Hematopoietic multipotent progenitor cell (in vitro differentiated cells): ENCODE data around the gene HRG. TPM values are rescaled to one million over a fixed set of nuclear protein-coding genes. Genes with fewer than 3 reads are reported as not detected.
"Not testable (repeated sequence)": the region's sequence is repeated elsewhere in the genome, so short reads cannot be mapped to it uniquely, and the experiment has no call there.

Source experiments
- DNase-seq, 3 donors: peaks; one replicate each; pipeline ENCODE4 v3.0.0-alpha.2; 2011 to 2015; ENCODE audit warnings: low read depth in 2 of 3, low spot score in 2 of 3
- total RNA-seq: library from RNA; depleted of rRNA; stranded (reverse); fragments of >200 nt; gene quantifications from one replicate; pipeline ENCODE4 v1.2.3, GENCODE V29; 2012

The HRG gene, protein sequence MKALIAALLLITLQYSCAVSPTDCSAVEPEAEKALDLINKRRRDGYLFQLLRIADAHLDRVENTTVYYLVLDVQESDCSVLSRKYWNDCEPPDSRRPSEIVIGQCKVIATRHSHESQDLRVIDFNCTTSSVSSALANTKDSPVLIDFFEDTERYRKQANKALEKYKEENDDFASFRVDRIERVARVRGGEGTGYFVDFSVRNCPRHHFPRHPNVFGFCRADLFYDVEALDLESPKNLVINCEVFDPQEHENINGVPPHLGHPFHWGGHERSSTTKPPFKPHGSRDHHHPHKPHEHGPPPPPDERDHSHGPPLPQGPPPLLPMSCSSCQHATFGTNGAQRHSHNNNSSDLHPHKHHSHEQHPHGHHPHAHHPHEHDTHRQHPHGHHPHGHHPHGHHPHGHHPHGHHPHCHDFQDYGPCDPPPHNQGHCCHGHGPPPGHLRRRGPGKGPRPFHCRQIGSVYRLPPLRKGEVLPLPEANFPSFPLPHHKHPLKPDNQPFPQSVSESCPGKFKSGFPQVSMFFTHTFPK
- total RNA-seq, result not detected

DNA sequence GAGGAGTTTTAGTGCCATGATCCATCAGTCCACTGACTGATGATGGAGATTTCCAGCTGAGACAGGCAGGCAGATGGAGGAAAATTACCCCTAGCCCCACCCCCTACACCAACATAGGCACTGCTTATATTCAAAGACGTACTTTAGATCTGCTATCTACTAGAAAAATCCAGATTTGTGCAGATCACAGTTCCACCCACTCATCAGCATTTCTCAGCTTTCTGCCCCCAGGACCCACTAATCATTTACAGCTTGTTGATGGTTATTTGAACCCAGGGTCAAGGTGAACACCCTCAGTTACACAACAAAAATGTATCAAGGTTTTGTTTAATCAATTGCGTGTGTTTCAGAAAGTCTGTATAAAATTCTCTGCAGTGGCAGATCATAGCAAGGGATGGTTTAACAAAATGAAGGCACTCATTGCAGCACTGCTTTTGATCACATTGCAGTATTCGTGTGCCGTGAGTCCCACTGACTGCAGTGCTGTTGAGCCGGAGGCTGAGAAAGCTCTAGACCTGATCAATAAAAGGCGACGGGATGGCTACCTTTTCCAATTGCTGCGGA lies at the start of gene HRG:
Gene HRG (plus strand): TSS at position 390 of the 564 bp plus-strand sequence. CDS start 18 bp downstream, at position 408.
- no peak for DNase-seq

DNA sequence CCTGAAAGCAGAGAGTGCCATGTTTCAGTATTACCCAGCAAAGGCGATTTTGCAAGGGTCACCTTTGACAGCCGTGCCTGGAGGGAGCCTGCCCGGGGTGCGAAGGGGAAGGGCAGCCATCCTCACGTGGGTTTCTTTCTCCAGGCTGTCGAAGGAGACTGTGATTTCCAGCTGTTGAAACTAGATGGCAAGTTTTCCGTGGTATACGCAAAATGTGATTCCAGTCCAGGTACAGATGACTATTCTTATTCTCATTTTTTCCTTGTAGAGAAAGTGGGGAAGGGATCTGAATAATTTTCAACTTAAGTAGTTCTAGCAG lies 49.6 kb upstream of the HRG start:
- no peak for DNase-seq

DNA sequence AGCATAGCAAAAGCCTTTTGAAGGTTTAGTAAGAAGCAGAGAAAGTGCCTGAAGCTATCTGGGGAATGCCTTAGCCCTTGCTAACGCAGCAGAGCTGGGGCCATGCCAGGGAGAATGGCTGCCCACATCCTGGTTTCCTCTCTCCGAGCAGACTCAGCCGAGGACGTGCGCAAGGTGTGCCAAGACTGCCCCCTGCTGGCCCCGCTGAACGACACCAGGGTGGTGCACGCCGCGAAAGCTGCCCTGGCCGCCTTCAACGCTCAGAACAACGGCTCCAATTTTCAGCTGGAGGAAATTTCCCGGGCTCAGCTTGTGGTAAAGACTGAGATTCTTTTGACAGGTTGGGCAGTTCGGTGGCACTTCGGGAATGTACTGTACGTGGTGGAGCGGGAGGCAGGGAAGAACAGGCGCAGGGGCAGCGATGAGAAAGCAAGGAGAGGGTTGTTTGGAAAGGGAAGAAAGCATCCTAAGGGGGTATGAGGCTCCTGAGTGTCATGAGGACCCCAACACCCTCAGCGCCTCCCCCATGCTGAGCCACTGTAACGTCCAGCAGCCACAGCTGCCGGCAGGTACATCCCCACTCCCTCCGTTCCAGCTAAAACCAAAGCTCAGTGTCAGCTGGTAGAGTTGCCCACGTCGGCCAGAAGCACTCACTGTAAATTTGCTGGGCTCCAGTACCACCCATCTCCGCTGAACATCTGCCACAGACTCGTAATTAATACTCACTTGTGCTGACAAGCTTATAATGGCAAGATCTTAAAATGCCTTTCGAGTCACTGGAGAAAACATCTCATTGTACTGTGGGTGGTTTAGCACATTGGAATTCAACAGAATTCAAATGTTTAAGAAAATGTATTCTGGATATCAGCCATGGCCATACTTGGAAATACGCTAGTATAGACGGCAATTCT lies 48.5 kb upstream of the HRG start:
- peak; percentile 79 to 92 (median 90) for DNase-seq

DNA sequence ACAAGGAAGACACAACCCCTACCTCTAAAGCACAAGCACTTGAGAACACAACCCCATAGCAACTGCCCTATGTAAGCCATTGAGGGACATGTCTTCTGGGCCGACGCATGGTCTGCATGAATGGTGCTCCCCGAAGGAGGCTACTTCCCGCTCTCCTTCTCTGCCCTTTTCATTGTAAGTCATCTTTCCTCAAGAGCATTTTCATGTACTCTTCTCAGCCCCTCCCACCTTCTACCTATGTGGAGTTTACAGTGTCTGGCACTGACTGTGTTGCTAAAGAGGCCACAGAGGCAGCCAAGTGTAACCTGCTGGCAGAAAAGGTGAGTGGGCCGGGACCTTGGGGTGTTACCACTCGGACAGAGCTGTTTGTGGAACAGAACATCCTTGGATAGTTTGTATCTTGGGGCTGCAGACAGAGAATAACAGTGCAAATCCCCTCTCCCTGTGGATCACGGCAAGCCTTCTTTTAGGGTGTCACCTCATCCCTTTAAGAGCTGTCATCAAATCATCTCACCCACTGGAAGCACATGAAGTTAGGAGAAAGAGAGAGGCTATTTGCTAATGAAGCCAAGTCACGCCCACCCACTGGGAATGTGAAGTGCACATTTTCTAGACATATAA lies 47.4 kb upstream of the HRG start:
- DNase-seq, result no peak

DNA sequence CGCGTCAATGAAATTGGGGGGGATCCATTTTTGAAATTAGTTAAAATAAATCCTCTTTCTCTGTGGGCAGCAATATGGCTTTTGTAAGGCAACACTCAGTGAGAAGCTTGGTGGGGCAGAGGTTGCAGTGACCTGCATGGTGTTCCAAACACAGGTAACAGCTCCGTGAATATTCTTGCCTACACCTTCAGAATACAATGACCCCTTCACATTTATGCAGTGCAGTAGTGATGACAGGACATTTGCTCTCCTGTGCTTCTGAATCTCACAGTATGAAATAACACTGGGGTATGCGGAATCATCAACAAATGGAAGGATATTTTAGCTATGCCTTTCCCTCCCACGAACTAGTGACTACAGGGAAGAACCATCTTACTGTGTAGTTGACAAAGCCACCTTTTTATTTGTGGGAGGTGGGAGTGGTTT lies 46.0 kb upstream of the HRG start:
- DNase-seq, result no peak

DNA sequence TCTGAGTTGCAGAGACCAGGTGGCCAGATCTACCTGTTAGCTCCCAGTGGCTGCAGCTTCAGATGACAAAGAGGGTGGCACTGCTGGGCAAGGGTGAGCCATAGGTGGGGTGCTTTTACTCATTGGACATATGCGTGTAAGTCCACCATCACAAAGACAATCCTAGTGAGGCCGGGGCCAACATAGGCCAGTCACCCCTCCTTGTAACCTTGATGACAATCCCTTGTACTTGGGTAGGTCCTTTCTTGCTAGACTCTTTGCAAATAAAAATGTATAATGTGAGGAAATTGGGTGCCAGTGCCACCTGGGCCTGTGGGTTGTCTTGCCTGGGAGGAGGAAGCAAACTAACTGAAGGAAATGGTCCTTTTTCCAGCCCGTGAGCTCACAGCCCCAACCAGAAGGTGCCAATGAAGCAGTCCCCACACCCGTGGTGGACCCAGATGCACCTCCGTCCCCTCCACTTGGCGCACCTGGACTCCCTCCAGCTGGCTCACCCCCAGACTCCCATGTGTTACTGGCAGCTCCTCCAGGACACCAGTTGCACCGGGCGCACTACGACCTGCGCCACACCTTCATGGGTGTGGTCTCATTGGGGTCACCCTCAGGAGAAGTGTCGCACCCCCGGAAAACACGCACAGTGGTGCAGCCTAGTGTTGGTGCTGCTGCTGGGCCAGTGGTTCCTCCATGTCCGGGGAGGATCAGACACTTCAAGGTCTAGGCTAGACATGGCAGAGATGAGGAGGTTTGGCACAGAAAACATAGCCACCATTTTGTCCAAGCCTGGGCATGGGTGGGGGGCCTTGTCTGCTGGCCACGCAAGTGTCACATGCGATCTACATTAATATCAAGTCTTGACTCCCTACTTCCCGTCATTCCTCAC lies 45.4 kb upstream of the HRG start:
- no peak for DNase-seq

DNA sequence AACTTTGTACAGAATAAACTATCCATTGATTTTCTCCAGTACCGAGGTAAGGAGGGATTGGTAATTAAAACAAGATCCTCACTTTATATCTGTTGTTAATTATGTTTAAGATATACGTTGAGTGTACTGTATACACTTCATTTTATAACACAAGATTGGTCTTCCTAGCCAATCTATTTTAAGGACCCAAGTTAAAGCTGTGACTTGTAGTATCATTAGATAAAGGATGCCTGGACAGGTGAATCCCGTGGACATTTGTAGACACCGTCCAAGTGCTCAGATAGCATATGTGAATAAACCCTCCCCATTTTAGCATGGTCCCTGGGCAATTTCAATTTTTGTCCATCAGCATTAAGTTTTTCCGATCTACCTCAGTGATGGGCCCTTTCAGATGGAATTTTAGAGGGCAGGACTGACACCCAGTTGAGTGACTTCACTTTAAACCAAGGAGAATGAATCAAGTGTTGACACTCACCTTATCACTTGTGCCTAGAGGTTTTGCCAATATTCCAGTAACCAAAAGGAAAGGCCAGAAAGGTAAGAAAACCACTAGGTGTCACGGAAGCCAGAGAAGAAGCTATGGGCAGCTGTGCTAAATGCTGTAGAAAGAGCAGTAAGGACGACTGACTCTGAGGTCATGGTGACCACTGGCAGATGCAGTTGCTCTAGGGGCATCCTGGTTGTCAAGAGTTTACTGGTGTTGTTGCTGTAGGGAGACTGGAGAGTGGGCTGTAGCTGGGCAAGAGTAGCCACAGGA lies 43.7 kb upstream of the HRG start:
- no peak for DNase-seq

DNA sequence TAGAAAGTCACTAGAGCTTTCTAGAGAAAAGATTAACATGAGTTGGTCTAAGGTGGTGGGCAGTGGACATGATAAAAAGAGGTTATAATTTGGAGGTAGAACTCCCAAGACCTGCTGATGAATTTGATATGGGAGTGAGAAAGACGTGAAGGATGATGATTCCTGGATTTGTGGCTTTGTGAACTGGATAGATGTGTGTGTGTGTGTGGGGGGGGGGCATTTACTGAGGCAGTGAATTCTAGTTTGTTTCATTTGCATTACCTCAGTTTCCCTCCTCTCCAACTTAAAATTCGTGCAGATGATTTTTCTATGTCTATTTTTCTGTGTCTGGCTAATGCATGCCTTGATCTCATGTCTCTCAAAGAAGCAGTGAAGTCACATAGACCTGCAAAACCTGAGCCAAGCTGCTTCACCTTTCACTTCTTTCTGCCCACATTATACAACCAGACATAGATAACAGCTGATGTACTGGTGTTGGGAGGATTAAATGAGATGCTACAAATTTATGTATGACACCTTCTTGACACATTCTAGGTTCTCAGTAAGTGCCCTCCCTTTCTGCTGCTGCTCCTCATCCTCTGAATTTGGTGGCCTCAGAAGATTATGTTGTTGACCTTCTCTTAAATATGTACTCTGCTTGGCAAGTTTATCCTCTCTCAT lies 43.0 kb upstream of the HRG start:
- no peak for DNase-seq

DNA sequence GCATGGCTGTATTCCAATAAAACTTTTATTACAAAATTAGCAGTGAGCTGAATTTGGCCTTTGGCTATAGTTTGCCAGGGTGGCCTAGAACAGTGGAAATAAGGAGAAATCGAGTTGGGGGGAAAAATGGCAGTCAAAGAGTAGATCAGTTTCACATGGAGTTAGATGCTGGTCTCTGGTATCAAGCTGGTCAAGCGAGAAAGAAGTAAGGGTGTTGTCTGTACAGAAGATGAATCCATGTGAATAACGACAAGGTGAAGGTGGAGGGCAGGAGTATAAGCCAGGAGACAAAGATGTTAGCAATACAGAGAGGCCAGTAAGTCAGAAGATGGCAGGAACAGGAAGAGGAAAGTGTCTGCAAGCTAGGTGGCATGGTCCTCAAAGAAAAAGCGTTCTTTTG lies 41.2 kb upstream of the HRG start:
- no peak for DNase-seq

DNA sequence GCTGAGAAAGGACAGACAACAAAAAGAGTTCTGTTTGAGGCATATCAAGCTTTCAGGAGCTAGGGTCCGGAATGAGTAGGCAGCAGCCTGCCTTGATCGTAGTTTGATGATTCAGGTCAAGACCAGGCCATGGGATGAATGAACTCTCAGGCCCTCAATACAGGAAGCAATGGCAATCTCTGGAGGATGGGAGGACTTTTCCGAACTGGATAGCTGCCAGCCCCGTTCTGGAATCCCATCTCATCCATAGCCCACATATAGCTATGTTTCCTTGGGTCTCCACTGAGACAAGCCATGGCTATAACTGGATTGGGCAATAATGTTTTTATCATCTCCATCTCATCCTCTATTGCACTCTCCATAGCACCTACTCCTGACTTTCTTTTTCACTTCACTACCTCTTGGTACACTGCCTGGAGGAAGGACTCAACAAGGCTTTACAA lies 40.2 kb upstream of the HRG start:
- no peak for DNase-seq

DNA sequence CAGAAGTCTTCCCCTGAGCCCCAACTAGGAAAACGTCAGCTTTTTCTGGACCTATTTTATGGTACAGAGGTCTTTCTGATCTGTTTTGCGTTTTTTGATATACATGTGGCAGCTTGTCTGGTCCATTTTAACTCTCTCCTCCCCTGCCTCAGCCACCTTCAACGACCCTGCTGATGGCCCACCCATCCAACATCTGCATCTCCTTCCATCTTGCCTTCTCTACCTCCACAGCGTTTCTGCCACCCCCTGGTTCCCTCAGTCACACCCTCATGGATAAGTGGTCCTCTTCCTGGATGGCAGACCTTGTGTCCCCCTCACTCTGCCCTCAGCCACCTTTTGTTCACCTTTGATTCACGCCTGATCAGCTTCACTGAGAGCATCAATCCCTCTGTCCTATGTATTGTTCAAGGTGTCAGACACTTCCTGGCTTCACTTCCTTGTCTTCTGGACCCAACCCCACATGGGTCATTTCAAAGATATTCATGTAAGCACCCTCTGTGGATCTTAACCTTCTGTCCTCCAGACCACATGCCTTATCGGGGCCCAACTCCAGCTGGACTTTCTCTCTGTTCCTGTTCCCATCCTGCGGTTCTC lies 39.5 kb upstream of the HRG start:
- no peak for DNase-seq

DNA sequence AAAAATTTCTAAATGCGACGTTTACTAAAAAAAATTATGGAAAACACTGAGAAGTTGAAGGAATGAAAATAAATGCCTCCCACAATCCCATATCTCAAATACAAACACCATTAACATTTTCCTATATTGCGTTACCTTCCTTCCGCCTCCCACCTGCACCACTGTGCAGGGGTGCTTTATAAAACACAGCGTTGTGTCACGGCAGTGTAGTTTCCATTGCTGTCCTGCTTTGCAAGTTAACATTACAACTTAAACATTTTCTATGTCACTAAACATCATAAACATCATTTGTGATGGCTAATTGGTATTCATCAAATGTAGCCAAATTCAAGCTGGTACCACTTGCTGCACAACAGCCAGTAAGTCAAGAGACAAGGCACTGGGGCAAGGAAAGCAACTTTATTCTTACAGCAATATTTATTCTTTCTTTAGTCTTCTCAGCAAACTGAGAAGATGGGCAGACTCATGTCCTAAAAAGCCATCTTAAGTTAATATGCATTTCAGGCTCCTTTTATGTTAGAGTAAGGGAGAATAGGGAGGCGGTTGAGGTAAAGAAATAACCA lies 37.9 kb upstream of the HRG start:
- DNase-seq, result no peak

DNA sequence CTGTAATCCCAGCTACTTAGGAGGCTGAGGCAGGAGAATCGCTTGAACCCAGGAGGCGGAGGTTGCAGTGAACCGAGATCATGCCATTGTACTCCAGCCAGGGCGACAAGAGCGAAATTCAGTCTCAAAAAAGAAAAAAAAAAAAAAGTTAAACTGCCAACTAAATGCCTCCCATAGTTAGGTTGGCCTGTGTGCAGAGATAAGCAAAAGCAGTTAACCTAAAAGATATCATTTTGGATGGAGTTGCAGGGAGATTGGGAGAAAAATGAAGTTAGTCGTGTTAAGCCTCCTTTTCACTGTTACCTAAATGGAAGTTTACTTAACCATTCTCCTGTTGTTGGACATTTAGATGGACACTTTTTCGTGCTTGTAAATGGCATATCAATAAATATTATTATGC lies 37.1 kb upstream of the HRG start:
- DNase-seq, result no peak

DNA sequence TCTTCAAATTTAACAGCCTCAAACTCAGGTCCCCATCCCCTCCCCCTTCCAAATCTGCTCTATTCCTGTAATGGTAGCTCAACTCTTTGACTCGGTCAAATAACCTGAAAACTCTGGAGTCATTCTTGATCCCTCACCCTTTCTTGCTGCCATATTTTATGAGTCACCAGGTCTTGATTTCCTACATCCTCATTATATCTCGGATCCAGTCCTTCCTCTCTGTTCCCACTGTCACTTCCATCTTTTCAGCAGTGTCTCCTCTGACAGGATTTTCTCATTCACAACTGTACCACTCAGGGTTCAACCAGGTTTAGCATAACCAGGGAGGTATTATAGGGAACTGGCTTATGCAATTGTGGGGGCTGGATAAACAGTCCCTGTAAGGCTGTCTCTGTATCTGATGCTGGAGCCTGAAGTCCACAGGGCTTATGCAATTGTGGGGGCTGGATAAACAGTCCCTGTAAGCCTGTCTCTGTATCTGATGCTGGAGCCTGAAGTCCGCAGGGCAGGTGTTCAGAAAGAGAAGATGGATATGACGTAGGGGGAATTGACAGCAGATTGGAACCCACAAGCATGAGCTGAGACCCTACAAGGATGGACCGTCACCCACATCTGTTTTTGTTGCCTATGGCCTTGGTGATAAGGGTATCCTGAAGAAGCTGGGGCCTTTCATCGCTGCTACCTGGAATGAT lies 34.7 kb upstream of the HRG start:
- DNase-seq, result no peak

DNA sequence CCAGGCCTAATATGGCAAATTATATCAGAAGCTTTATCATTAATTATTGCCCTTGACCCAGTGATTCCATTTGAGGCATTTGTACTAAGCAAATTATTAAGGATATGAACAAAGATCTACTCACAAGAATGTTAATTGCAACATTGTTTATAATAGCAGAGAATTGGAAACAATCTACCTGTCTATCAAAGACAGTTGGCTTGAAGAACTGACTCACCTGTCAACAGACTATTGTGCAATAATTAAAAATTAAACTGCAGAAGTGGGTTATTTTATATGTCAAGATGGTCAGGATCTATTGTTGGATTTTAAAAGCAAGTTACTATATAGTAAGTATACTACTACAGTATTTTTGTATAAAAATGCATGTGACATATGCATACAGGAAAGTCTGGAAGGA lies 32.3 kb upstream of the HRG start:
- no peak for DNase-seq

DNA sequence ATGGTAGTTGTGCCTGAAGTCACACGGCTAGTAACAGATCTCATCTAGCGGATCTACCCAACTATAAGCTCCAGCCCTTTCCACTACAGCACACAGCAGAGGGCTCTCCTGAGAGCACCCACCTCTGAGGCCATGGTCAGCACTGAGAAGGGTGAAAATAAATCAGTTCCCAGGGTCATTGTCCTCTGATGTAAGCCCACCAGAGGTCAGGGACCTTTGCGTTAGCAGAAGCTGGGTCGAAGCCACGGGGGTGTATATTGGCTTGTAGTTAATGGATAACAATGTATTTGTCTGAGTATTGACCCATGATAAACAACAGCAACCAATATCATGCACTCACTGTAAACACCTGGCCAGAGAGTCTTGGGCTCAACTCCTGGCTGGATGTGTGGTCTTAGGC lies 31.6 kb upstream of the HRG start:
- DNase-seq, result not testable (repeated sequence)

DNA sequence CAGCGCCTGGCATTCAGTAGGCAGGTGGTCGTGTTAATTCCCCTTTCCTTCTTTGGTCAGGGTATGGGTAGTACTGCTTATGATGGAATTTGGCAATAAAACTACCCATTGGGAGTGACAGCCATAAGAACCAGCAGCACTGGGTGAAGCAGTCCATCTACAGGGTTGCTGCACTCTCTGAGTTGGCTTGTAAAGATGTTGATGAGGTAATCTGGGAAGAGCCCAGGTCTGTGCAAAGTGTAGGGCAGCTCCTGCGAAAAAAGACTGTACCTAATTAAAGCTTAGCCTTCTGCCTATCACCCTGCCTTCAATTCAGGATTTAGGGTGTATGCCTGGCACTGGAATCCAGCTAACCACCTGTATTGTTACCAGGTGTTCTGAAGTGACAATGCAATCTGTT lies 30.3 kb upstream of the HRG start:
- no peak for DNase-seq
